MV-4-11 (cell line): ENCODE measurements around the gene USP11.
A peak's percentile ranks its signal among the peaks of the same experiment; 100 is the strongest.

Experiments used
- DNase-seq: peaks from one replicate; lab custom pipeline; 2025; lab: John Stamatoyannopoulos, UW

Gene USP11

DNA sequence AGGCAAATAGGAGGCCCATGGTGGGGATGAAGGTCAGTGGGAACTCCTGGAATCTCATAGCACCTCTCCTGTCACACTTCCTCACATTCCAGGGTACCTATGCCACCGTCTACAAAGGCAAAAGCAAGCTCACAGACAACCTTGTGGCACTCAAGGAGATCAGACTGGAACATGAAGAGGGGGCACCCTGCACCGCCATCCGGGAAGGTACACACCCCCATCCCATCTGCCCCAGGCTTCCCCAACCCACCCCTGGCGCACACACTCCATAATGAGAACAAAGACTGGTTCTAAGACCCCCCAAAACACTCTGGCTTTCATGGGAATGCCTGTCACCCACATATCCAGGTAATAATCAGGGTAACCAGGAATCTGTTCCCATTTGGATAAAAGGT is 7.9 kb upstream of the USP11 start:
- DNase-seq: no peak

DNA sequence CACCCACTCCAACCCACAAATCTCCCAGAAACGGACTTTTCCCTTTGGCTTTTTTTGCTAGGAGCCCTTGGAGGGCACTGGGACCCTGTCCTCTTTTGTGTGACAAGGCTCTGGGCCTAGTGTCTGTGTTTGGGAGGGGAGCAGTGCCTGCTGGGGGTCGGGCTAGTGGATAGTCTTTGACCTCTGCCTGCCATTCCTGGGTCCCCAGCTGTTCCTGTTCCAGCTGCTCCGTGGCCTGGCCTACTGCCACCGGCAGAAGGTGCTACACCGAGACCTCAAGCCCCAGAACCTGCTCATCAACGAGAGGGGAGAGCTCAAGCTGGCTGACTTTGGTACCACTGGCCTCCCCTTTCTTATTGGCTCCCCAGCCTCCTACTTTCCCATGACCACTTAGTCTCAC is 6.7 kb upstream of the USP11 start:
- no peak for DNase-seq

DNA sequence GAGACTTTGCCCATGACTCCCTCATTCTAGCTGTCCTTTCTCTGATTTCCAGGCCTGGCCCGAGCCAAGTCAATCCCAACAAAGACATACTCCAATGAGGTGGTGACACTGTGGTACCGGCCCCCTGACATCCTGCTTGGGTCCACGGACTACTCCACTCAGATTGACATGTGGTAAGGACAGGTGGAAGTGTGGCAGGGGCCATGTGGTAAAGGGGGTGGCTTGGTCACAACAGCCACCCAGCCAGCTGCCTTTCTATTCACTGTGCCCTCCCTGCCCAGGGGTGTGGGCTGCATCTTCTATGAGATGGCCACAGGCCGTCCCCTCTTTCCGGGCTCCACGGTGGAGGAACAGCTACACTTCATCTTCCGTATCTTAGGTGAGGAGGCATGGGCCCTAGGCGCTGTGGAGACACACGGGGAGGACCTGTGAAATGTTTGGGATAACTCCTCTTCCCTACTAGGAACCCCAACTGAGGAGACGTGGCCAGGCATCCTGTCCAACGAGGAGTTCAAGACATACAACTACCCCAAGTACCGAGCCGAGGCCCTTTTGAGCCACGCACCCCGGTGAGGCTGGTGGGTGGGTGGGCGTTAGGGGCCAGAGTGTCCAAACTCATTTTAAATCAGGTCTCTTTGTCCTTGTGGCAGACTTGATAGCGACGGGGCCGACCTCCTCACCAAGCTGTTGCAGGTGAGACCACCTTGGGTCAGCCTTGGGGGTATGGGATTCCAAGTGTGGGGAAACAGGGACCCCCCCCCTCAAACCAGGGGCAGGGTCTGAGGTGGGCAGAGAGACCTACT is 6.1 kb upstream of the USP11 start:
- DNase-seq: no peak

DNA sequence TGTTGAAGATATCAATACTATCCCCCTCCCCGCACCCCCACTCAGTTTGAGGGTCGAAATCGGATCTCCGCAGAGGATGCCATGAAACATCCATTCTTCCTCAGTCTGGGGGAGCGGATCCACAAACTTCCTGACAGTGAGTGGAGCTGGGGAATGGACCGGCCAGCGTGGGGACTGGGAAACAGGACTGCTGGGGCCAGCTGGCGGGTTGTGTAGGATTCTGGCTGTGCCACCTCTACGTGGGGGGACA is 5.5 kb upstream of the USP11 start:
- no peak for DNase-seq

DNA sequence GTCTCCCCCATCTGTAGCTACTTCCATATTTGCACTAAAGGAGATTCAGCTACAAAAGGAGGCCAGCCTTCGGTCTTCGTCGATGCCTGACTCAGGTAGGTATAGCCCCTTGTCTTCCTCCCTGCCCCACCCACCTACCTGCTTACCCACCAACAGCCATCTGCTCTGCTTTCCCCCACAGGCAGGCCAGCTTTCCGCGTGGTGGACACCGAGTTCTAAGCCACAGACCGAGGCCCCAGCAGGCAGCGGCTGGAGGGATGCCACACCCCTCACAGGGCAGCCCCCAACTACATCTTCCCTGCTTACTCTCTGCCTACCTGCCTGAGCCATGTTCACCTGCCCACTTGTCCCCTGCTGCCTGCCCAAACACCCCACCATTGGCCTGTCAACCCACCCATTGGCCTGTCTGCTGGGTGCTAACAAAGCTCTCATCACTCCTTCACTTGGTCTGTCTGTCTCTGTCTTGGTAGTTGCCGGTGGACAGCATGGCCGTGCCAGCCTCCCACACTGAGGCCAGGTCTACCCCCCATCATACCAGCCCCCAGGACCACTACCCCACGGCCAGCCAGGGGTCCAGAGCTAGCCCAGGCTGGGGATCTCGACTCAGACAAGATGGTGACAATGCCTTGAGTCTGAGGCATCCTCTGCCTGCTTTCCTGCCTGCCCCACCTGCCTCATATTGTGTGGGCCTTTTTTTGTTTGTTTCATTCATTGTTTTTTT is 4.1 kb upstream of the USP11 start:
- no peak for DNase-seq

DNA sequence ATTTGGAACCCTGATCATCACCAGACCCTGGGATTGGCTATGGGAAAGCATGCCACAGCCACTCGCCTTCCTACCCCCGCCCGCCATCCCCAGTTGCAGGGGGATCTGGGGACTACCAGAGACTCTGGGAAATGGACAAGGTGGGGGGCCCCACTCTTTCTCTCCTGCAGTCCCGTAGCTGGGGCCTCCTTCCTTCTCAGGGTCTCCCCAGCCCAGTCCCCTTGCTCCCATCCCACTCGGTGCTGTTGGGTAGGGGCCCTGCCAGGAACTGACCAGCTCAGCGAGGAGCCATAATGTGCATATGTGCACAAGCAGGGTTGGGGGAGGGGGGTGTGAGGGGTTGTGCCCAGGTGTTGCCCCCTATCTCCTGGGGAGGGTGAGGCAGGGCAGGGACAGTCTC is 3.4 kb upstream of the USP11 start:
- DNase-seq: no peak

DNA sequence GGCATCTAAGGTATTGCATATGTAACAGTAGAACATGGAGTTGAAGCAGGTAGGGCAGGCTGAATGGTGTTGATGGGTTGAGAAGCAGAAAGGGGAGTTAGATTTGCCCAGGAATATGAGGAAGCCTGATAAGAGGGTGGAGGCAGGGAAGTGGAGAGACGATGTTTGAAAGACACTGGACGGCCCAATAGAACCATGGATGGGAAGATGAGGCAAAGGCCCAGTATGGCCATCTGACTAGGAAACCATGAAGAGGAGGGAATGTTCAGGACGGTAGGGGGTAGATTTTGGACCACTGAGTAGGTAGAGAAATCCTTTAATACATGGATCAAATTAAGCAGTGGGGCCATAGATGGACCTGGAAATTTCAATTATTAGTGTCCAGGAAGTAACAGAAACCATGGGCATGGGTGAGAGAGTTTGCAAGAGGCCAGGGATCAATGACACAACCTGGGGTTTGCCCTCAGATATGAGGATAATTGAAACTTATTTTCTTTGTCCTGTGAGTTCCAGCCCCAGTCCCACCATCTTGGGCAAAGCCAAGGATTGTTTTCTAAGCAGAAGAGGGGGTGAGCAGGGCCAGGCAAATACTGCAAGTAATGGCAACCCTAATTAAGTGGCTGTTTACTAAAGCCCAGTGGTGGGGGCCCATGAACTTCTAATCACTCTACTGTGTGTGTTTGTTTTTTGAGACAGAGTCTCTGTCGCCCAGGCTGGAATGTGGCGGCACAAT is 2.5 kb upstream of the USP11 start:
- DNase-seq: no peak

DNA sequence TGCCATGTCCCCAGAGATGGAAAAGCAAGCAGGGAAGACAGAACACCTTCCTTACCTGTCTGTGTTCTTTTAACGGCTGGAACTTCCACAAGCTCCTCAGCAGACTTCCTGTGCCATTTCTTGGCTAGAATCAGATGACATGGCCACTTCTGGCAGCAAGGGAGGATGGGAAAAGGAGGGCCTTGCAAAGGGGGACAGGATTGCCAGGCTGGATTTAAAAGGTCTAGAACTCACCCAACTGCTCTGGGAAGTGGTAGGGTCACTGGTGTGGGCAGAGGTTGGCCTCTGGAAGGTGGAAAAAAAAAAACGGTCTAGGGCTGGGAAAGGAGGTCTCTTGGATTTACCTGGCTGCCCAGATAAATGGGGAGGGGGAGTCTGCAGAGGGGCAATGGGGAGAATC is 1.6 kb upstream of the USP11 start:
- no peak for DNase-seq

DNA sequence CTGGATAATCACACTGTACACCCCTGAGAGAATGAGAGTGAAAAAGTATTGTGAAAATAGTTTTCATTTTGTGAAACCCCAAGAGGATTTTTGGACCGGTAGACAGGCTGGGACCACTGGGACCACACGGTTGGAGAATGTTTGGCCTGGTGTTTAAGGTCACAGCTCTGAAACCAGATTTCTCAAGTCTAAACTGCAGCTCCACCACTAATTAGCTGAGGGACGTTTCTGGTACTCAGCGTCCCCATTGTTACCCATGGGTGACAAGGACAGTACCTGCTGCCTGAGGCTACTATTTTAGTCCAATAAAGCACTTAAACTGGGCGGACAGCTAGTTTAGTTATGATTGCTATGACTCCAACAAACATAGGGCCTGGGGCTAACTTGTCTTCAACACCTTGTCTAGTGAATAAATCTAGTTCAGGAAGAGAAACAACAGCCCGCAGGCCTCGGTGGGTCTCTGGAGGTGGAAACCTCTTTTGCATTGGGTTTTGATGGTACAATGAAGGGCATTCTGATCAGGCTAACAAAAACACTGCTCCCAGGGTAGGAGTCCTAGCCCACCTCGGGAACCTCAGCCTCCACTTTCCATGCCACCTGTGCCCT is 509 bp upstream of the USP11 start:
- no peak for DNase-seq

DNA sequence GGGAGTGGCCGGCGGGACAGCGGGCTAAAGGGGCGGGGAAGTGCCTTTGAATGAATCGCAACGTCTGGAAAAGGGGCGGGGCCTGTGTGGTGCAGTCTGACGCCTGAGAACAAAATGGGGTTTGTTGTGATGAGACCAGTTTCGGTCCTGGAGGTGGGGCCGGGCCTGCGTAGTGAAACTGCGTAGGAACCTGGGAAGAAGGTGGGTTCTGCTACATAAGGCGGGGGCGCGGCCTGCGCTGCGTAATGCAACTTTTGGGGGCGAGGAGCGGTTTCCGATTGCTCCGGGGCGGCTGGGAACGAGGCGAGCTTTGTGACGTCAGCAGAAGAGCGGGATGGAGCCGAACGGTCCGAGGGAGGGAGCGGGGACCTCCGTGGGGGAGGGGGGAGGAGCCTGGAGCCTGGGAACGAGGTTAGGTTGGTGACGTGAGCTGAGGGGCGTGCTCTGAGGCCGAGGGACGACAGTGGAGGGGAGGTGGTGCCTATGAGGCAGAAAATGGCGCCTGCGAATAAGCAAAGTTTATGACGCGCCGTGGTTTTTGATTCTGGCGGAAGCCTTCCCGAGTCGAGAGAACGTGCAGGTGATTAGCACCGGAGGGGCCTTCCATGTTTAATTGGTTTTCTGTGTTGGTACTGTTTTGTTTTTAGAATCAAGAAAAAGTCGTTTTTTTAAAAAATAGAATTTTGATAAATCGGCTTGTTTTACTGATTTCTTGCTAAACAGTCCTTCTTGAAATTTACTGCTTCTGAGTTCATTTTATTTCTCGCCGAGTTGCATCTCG is 714 bp downstream of the USP11 start:
- DNase-seq: peak; percentile 93

DNA sequence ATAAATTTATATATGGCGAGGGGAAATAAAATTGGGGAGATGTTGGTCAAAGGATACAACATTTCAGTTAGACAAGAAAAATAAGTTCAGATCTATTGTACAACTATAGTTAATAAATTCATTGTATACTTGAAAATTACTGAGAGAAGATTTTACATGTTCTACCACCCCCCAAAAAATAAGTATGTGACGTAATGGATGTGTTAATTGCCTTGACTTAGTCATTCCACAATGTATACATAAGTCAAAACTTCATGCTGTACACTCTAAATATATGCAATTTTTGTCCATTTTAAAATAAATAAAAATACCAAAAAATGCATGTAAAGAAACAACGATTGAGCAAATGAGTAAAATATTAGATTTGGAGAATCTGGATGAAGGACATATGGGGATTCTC is 1.8 kb downstream of the USP11 start:
- DNase-seq: no peak

DNA sequence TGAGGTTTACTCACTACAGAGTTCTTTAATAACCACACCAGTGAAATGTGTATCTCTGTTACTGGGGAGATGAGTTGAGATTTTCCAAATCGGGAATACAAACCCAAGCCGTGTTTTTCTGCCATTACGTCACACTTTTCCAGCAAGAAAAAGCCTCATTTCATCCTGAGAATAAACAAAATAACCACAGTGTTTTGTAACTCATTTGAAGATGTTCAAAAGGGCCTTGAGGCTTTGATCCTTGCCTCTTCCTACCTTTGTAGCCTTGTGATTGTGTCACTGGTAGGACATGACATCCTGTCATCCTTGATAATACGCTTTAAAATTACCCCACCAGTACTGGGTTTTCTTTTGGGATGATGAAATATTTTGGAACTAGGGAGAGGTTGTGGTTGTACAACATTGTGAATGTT is 2.9 kb downstream of the USP11 start:
- DNase-seq: no peak

DNA sequence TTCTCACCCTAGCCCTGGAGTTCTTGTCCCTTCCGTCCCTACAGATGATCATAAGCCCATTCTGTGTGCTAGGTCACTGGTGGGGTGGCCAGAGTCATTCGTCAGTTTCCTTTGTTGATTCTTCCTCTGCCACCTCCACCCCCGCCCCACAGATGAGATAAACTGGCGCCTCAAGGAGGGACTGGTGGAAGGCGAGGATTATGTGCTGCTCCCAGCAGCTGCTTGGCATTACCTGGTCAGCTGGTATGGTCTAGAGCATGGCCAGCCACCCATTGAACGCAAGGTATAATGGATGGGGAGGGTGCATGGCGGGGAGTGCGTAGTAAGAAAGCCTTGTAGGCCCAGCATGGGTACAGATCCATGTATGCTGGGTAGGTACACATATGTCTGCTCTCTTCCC is 6.4 kb downstream of the USP11 start:
- no peak for DNase-seq

DNA sequence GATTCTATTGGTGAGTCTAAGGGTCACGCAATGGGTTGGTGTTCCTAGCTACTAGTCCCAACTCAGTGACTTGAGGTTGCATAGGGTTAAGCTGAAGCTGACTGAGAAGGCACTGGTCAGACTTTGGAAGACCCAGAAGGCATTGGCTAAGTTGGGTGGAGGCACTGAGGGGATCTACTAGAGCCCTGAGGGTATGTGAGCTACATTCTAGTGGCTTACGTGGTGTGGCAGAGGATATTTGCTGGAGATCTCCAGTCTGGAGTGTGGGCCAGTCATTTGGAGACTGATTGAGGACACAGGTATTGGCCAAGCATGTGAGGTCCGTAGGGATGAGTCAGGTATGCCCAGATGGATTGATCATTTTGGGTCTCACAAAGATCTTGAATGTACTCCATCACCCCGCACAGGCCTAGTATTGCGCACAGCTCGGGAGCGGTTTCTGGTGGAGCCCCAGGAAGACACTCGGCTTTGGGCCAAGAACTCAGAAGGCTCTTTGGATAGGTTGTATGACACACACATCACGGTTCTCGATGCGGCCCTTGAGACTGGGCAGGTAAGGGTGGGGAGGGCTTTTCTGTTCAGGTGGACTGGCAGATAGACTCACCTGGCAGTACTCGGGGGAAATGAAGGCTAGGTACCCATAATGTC is 7.2 kb downstream of the USP11 start:
- DNase-seq: no peak

DNA sequence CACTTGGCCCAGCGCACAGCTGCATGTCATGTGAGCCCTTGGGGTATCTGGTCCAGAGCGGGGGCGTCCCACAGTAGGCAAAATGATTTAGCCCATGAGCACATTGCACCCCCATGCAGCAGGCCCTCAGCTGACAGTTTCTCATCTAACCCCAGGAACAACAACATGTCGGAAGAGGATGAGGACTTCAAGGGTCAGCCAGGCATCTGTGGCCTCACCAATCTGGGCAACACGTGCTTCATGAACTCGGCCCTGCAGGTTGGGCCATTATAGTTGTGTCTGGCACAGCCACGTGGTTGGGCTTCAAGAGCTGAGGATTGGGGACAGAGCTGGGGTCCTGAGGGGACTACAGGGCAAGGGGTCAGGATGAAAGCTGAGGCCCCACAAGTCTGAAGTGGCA is 7.8 kb downstream of the USP11 start:
- no peak for DNase-seq

DNA sequence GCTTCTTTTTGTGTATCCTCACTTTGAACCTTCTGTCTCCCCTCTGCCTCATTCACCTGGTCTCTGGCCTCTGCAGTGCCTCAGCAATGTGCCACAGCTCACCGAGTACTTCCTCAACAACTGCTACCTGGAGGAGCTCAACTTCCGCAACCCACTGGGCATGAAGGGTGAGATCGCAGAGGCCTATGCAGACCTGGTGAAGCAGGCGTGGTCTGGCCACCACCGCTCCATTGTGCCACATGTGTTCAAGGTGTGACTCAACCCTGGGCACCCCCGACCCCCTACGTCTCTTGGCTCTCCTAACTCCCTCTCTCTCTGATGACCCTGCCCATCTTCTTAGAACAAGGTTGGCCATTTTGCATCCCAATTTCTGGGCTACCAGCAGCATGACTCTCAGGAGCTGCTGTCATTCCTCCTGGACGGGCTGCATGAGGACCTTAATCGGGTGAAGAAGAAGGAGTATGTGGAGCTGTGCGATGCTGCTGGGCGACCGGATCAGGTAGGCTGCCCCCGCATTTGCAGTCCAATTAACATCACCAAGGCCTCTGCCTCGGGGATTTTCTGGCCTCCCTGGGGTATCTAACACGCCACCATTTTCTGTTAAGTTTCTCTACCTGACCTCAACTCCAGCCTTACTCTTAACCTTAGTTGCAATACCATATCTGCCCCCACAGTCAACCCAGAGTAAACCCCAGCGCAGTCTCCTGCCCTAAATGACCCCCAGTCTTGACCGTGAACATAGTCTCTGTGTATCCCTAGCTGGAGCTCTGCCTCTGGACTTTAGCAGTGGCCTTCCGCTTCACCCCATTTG is 8.6 kb downstream of the USP11 start:
- no peak for DNase-seq

DNA sequence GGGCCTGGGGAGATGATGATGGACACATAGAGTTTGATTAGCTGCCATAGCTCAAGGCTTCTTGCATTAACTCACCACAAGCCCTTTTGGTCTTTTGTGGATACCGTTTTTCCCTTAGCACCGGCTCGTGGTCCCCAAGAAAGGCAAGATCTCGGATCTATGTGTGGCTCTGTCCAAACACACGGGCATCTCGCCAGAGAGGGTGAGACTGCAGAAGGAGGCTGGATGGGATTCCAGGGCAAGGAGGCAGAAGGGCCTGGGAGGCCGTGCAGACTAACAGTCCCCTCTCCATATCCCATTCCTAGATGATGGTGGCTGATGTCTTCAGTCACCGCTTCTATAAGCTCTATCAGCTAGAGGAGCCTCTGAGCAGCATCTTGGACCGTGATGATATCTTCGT is 9.5 kb downstream of the USP11 start:
- no peak for DNase-seq

DNA sequence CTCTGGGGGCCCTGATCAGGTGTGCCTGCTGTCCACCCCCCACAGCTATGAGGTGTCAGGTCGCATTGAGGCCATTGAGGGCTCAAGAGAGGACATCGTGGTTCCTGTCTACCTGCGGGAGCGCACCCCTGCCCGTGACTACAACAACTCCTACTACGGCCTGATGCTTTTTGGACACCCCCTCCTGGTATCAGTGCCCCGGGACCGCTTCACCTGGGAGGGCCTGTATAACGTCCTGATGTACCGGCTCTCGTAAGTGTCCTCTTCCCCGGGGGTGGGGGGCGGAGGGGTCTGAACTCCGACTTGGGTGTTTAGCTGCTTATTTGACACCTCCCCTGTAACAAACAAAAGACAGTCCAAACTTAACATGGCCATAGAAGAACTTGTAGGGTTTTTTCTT is 10.5 kb downstream of the USP11 start:
- DNase-seq: no peak

DNA sequence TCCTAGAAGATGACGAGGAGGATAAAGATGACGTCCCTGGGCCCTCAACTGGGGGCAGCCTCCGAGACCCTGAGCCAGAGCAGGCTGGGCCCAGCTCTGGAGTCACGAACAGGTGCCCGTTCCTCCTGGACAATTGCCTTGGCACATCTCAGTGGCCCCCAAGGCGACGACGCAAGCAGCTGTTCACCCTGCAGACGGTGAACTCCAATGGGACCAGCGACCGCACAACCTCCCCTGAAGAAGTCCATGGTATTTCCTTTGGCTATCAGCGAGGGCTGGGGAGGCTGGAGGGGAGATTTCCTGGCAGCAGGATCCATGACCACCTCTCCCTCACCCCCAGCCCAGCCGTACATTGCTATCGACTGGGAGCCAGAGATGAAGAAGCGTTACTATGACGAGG is 11.9 kb downstream of the USP11 start:
- DNase-seq: no peak

DNA sequence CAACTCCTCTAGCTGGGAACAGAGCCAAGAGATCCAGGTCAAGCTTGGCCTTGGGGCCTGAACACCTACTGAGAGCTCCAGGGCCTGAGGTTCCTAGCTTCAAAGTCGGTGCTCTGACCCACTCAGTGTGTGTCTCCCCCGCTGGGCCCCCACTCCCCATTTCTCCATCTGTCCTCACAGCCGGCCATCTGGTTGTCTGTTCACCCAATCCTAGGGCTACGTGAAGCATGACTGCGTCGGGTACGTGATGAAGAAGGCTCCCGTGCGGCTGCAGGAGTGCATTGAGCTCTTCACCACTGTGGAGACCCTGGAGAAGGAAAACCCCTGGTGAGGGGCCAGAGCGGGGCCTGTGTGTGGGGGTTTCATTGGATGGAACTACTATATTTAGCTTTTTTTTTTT is 12.3 kb downstream of the USP11 start:
- no peak for DNase-seq
